Measurements from ENCODE around the gene QSER1. TPM values are rescaled to one million over a fixed set of nuclear protein-coding genes. Genes with fewer than 3 reads are reported as not detected.
A peak's percentile ranks its signal among the peaks of the same experiment; 100 is the strongest.
"Not testable (repeated sequence)": the region's sequence is repeated elsewhere in the genome, so short reads cannot be mapped to it uniquely, and the experiment has no call there.

QSER1 gene
- total RNA-seq, 2 donors from 2014 or later: 10.0 to 18.4 TPM

- H3K36me3 Mint-ChIP-seq: peaks cover 5 to 11% of the 10 kb centered on the region in 2 donors
- ATAC-seq: no peak
- DNase-seq (ENCODE audit: low spot score in 2 of 2): no peak
- no peak overlapping the region for H3K27ac Mint-ChIP-seq
- H3K9me3 Mint-ChIP-seq: peaks cover 0 to 4% of the 10 kb centered on the region in 2 donors
Observed at GRCh38 chr11:32905028-32905667, 12.5 kb downstream of the QSER1 start.

GRCh38 chr11:32908619-32909018 lies 16.0 kb downstream of the QSER1 start:
- H3K9me3 Mint-ChIP-seq: peaks cover 0 to 5% of the 10 kb centered on the region in 2 donors
- H3K36me3 Mint-ChIP-seq: peaks cover 7 to 10% of the 10 kb centered on the region in 2 donors
- DNase-seq (ENCODE audit: low spot score in 2 of 2): no peak
- no peak overlapping the region for H3K27ac Mint-ChIP-seq
- ATAC-seq: no peak

DNA sequence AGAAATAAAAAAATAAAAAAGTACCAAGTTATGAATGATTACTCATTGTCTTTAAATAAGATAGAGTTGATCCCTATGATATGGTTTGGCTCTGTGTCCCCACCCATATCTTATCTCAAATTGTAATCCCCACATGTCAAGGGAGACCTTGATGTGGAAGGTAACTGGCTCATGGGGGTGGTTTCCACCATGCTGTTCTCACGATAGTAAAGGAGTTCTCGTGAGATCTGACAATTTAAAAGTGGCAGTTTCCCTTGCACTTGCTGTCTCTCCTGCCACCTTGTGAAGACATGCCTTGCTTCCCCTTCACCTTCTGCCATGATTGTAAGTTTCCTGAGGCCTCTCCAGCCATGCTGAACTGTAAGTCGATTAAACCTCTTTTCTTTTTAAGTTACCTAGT lies 18.8 kb downstream of the QSER1 start:
- no peak for ATAC-seq

GRCh38 chr11:32913445-32913844 lies 20.8 kb downstream of the QSER1 start:
- H3K9me3 Mint-ChIP-seq: peaks cover 0 to 5% of the 10 kb centered on the region in 2 donors
- DNase-seq (ENCODE audit: low spot score in 2 of 2) (no peak), ATAC-seq (no peak)
- peaks cover 7 to 10% of the 10 kb centered on the region in 2 donors for H3K36me3 Mint-ChIP-seq
- no peak overlapping the region for H3K27ac Mint-ChIP-seq

More for the DNA sequence above, 18.8 kb downstream of the QSER1 start:
- Mint-ChIP-seq H3K27ac (no peak overlapping the region), H3K9me3 (peaks cover 0 to 5% of the 10 kb centered on the region in 2 donors), H3K36me3 (peaks cover 7 to 10% of the 10 kb centered on the region in 2 donors)
- no peak for DNase-seq (ENCODE audit: low spot score in 2 of 2)

DNA sequence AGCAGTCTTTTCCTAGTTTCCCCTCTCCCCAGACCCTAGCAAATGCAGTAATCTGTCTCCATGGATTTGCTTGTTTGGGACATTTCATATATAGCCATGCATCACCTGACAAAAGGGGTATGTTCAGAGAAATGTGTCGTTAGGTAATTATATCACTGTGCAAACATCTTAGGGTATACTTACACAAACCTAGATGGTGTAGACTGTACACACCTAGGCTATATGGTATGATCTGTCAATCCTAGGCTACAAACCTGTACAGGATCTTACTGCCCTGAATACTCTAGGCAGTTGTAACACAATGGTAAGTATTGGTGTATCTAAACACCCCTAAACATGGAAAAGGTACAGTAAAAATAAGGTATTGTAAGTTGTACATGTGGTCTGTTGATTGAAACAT lies 23.8 kb downstream of the QSER1 start:
- ATAC-seq: no peak
- no peak for DNase-seq (ENCODE audit: low spot score in 2 of 2)
- H3K36me3 Mint-ChIP-seq: peaks cover 7 to 10% of the 10 kb centered on the region in 2 donors
- no peak overlapping the region for H3K27ac Mint-ChIP-seq
- H3K9me3 Mint-ChIP-seq: no peaks in the 10 kb centered on the region

- DNase-seq (ENCODE audit: low spot score in 2 of 2) (no peak), ATAC-seq (no peak)
- no peak overlapping the region for H3K27ac Mint-ChIP-seq
- no peaks in the 10 kb centered on the region for H3K9me3 Mint-ChIP-seq
- H3K36me3 Mint-ChIP-seq: peaks cover 4% of the 10 kb centered on the region in 2 donors
Observed at GRCh38 chr11:32916994-32917393, 24.4 kb downstream of the QSER1 start.

DNA sequence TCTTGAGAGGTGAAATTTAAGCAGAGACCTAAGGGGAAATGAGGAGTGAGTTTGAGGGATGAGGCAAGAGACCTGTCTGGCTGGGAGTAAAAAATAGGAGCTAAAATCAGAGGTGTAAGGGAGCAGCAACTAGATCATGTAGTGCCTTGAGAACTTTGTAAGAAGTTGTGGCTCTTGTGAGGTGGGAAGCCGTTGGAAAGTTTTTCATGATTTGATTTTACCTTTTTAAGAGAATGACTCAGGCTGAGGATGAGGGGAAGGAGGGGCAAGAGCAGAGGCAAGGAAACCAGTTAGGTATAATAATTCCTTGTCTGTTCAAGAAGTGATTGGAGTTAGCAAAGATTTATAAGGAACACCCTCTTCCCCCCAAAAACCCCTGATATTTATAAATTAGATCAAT lies 25.8 kb downstream of the QSER1 start:
- DNase-seq (ENCODE audit: low spot score in 2 of 2) (no peak), ATAC-seq (no peak)
- H3K36me3 Mint-ChIP-seq: no peaks in the 10 kb centered on the region
- H3K27ac Mint-ChIP-seq: peak overlapping the region in 1 of 2 donors; percentile 27
- no peaks in the 10 kb centered on the region for H3K9me3 Mint-ChIP-seq

GRCh38 chr11:32919338-32919737 lies 26.7 kb downstream of the QSER1 start:
- no peaks in the 10 kb centered on the region for H3K9me3 Mint-ChIP-seq
- DNase-seq (ENCODE audit: low spot score in 2 of 2) (no peak), ATAC-seq (no peak)
- H3K36me3 Mint-ChIP-seq: no peaks in the 10 kb centered on the region
- H3K27ac Mint-ChIP-seq: no peak overlapping the region

DNA sequence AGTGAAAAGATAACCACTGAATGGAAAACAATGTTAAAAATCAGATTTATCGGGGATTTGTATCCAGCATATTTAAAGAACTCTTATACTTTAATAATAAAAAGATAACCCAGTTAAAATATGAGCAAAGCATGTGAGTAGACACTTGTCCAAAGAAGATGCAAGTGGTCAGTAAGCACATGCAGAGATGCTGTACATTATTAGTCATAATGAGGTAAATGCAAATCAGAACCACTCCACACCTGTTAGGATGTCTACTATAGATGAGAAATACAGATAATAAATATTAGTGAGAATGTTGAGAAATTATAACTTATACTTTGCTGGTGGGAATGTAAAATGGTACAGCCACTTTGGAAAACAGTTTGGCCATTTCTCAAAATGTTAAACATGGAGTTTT lies 28.0 kb downstream of the QSER1 start:
- ATAC-seq (no peak), DNase-seq (ENCODE audit: low spot score in 2 of 2) (no peak)
- Mint-ChIP-seq H3K9me3 (no peaks in the 10 kb centered on the region), H3K27ac (no peak overlapping the region), H3K36me3 (no peaks in the 10 kb centered on the region)

DNA sequence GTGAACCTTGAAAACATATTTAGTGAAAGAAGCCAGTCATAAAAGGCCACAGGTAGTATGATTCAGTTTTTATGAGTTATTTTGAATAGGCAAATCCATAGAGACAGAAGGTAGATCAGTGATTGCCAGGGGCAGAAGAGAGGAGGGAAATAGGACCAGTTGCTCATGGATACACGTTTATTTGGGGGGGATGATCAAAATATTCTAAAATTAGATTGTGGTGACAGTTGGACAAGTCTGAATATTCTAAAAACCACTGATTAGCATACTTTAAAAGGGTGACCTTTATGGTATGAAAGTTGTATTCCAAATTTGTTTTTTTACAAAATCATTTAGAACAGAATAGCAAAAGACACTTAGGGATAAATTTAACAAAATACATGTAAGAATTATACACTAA lies 28.6 kb downstream of the QSER1 start:
- no peak overlapping the region for H3K27ac Mint-ChIP-seq
- ATAC-seq (no peak), DNase-seq (ENCODE audit: low spot score in 2 of 2) (no peak)
- no peaks in the 10 kb centered on the region for H3K9me3 Mint-ChIP-seq
- H3K36me3 Mint-ChIP-seq: no peaks in the 10 kb centered on the region

DNA sequence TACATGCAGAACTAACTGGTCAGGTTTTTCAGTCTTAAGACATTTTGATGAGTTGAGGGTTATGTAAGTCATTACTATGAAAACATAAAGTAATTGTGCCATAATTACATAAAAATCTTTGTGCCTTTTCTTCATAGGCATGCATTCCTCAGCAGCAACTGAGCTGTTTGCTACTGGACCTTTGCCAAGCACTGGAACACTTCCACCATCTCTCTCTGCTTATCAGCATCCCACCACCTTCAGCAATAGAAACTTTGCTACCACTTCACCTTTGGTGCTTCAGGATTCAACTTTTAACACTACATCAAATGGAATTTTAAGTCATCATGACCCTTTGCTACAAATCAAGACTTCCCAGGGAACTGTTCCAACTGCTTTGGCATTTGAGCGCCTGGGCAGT lies 39.0 kb downstream of the QSER1 start:
- Mint-ChIP-seq H3K27ac (no peak overlapping the region), H3K9me3 (no peaks in the 10 kb centered on the region), H3K36me3 (peaks cover 32 to 36% of the 10 kb centered on the region in 2 donors)
- no peak for ATAC-seq
- no peak for DNase-seq (ENCODE audit: low spot score in 2 of 2)

DNA sequence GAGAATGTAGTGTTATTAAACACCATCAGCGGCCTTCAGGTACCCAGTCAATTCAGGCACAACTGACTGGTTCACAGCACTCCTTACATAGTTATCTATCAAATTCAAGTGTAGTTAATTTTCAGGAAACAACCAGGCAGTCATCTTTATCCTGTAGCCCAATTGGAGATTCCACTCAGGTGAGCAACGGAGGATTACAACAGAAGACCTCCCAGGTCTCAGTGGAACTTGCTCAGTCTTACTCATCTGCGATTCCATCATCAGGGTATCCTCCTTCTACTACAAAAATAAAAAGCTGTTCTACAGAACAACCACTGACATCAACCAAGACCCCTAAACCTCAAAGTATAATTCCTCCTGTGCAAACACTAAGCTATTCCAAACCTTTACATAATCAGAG lies 39.6 kb downstream of the QSER1 start:
- peaks cover 32 to 42% of the 10 kb centered on the region in 2 donors for H3K36me3 Mint-ChIP-seq
- no peaks in the 10 kb centered on the region for H3K9me3 Mint-ChIP-seq
- no peak overlapping the region for H3K27ac Mint-ChIP-seq
- ATAC-seq: no peak
- no peak for DNase-seq (ENCODE audit: low spot score in 2 of 2)

- DNase-seq (ENCODE audit: low spot score in 2 of 2) (no peak), ATAC-seq (no peak)
- Mint-ChIP-seq H3K27ac (no peak overlapping the region), H3K9me3 (no peaks in the 10 kb centered on the region), H3K36me3 (peaks cover 44 to 57% of the 10 kb centered on the region in 2 donors)
Observed at GRCh38 chr11:32935462-32936029, 42.9 kb downstream of the QSER1 start.

GRCh38 chr11:32936178-32936577 lies 43.6 kb downstream of the QSER1 start:
- DNase-seq (ENCODE audit: low spot score in 2 of 2); ATAC-seq; H3K9me3 Mint-ChIP-seq; H3K27ac Mint-ChIP-seq: not testable (repeated sequence)
- peaks cover 44 to 57% of the 10 kb centered on the region in 2 donors for H3K36me3 Mint-ChIP-seq

DNA sequence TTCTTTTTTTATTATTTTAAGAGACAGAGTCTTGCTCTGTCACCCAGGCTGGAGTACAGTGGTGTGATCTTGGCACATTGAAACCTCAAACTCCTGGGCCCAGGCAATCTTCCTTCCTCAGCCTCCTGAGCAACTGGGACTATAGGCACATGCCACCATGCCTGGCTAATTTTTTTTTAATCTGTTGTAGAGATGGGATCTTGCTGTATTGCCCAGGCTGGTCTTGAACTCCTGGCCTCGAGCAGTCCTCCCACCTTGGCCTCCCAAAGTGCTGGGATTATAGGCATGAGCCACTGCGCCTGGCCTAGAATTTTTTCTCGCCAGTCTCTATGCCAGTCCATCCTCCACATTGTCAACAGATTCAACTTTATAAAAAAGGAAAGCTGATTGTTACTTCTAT lies 44.7 kb downstream of the QSER1 start:
- not testable (repeated sequence) for ATAC-seq; H3K27ac Mint-ChIP-seq; DNase-seq (ENCODE audit: low spot score in 2 of 2); H3K9me3 Mint-ChIP-seq
- H3K36me3 Mint-ChIP-seq: peaks cover 36 to 48% of the 10 kb centered on the region in 2 donors

GRCh38 chr11:32939046-32939445 lies 46.4 kb downstream of the QSER1 start:
- no peaks in the 10 kb centered on the region for H3K9me3 Mint-ChIP-seq

GRCh38 chr11:32939866-32940265 lies 47.3 kb downstream of the QSER1 start:
- Mint-ChIP-seq H3K9me3 (no peaks in the 10 kb centered on the region), H3K27ac (no peak overlapping the region), H3K36me3 (peaks cover 11 to 23% of the 10 kb centered on the region in 2 donors)
- DNase-seq (ENCODE audit: low spot score in 2 of 2): no peak
- no peak for ATAC-seq

More at GRCh38 chr11:32939046-32939445, 46.4 kb downstream of the QSER1 start:
- DNase-seq (ENCODE audit: low spot score in 2 of 2) (no peak), ATAC-seq (no peak)
- H3K27ac Mint-ChIP-seq: no peak overlapping the region
- peaks cover 19 to 31% of the 10 kb centered on the region in 2 donors for H3K36me3 Mint-ChIP-seq

DNA sequence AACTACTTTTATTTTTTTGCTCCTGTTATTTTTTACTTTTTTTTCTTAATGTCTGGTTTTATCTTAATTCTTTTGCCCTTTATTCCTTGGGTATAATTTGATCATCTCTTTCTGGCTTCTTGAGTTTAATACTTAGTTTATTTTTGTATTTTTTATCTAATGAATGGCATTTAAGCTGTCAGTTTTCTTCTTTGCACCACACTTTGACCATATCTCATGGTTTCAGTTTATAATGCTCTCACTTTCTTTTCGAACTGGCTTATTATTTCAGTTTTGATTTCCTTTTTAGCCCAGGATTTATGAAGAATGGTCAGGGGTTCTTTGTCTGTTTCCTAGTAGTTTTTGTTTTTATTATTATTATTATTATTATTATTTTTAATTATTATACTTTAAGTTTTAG lies 48.3 kb downstream of the QSER1 start:
- DNase-seq (ENCODE audit: low spot score in 2 of 2) (no peak), ATAC-seq (no peak)
- H3K9me3 Mint-ChIP-seq: no peaks in the 10 kb centered on the region
- no peak overlapping the region for H3K27ac Mint-ChIP-seq
- H3K36me3 Mint-ChIP-seq: peaks cover 11 to 21% of the 10 kb centered on the region in 2 donors
